WERI-Rb-1 (cell line): ENCODE data around the gene KAT6B.

ENCODE experiments used
- DNase-seq: peaks from one replicate; pipeline ENCODE4 v3.0.0-alpha.2; 2020
- H3K27ac ChIP-seq: fragments of 250-450 bp; sonication (Bioruptor Pico); 2 replicates; pipeline ENCODE4 v1.5.1; 2020; ENCODE audit warnings: mild to moderate bottlenecking, moderate library complexity
- H3K27me3 ChIP-seq: fragments of 250-450 bp; sonication (Bioruptor Pico); 2 replicates; pipeline ENCODE4 v1.5.1; 2021; ENCODE audit warnings: mild to moderate bottlenecking, low read depth, moderate library complexity; ENCODE audit not compliant: insufficient read depth, severe bottlenecking
- H3K36me3 ChIP-seq: fragments of 250-450 bp; sonication (Bioruptor Pico); 2 replicates; pipeline ENCODE4 v1.5.1; 2020; ENCODE audit warnings: mild to moderate bottlenecking, moderate library complexity
- H3K4me3 ChIP-seq: 2 replicates; pipeline ENCODE4 v1.5.1; 2011; ENCODE audit warnings: low read depth, mild to moderate bottlenecking, control low read depth, low read length
- H3K9me3 ChIP-seq: fragments of 250-450 bp; sonication (Bioruptor Pico); 2 replicates; pipeline ENCODE4 v1.5.1; 2021; ENCODE audit warnings: mild to moderate bottlenecking, moderate library complexity; ENCODE audit not compliant: severe bottlenecking
- TF ChIP-seq, protein P1 (sequence below): IDR thresholded peaks from 2 replicates; pipeline ENCODE4 v1.5.1; 2011; ENCODE audit warnings: low read depth, mild to moderate bottlenecking, control low read depth, inconsistent platforms, low read length

KAT6B gene

GRCh38 chr10:74877898-74878297 lies 51.5 kb downstream of the KAT6B start:
- Histone ChIP-seq H3K9me3 (no peaks in the 10 kb centered on the region), H3K36me3 (no peaks in the 10 kb centered on the region), H3K4me3 (no peak overlapping the region), H3K27ac (no peak overlapping the region), H3K27me3 (no peaks in the 10 kb centered on the region)
- no peak for DNase-seq
- TF ChIP-seq, protein P1, sequence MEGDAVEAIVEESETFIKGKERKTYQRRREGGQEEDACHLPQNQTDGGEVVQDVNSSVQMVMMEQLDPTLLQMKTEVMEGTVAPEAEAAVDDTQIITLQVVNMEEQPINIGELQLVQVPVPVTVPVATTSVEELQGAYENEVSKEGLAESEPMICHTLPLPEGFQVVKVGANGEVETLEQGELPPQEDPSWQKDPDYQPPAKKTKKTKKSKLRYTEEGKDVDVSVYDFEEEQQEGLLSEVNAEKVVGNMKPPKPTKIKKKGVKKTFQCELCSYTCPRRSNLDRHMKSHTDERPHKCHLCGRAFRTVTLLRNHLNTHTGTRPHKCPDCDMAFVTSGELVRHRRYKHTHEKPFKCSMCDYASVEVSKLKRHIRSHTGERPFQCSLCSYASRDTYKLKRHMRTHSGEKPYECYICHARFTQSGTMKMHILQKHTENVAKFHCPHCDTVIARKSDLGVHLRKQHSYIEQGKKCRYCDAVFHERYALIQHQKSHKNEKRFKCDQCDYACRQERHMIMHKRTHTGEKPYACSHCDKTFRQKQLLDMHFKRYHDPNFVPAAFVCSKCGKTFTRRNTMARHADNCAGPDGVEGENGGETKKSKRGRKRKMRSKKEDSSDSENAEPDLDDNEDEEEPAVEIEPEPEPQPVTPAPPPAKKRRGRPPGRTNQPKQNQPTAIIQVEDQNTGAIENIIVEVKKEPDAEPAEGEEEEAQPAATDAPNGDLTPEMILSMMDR = no peak

- Histone ChIP-seq H3K36me3 (no peaks in the 10 kb centered on the region), H3K27ac (no peak overlapping the region), H3K9me3 (no peaks in the 10 kb centered on the region), H3K27me3 (no peaks in the 10 kb centered on the region), H3K4me3 (no peak overlapping the region)
- no peak for DNase-seq
- TF ChIP-seq, protein P1 = no peak
Measured at GRCh38 chr10:74880041-74880440, 53.6 kb downstream of the KAT6B start.

DNA sequence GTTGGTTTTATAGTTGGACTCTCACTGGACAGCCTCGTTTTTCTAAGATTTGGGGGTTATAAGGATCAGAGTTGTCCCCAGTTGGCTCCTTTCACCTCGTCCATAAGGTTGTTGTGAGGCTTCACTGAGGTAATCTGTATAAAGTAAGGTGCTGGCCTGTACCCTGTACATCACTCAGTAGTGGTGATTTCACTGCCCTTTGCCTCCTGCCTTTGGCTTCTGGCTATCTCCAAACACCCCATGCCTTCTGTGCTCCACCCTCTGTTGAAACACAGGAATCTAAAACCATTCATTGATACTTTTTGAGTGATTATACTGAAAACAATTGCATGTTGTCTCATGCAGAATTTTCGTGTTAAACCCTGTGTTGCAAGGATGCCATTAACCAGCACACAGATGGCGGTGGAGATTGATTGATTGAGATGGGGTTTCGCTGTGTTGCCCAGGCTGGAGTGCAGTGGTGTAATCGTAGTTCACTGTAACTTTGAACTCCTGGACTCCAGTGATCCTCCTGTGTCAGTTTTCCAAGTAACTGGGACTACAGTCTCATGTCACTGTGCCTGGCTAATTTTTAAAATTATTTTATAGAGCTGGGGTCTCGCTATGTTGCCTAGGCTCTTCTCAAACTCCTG lies 55.0 kb downstream of the KAT6B start:
- TF ChIP-seq, protein P1 = no peak
- H3K27ac ChIP-seq = no peak overlapping the region
- H3K4me3 ChIP-seq = no peak overlapping the region
- no peaks in the 10 kb centered on the region for H3K36me3 ChIP-seq
- DNase-seq = no peak
- no peaks in the 10 kb centered on the region for H3K9me3 ChIP-seq
- H3K27me3 ChIP-seq = no peaks in the 10 kb centered on the region

DNA sequence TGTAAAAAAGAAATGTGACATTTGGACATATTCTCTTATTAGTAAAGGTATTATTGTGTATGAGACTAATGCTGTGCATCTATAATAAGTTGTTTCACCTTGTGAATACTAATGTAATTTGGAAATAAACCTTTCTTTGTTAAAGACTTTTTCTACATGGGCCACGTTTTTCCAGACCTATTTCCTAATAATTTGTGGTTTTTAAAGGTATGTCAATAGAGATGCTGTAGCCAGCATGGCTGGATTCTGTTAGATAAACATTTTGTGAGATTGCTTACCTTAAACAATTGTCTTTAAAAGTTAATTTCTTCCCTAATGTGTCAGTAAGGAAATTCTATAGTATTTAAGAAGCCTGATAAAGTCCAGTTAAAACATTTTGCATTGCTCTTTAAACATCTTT lies 56.0 kb downstream of the KAT6B start:
- H3K36me3 ChIP-seq = no peaks in the 10 kb centered on the region
- no peaks in the 10 kb centered on the region for H3K9me3 ChIP-seq
- H3K4me3 ChIP-seq = no peak overlapping the region
- H3K27me3 ChIP-seq = no peaks in the 10 kb centered on the region
- H3K27ac ChIP-seq = no peak overlapping the region
- TF ChIP-seq, protein P1 = no peak
- no peak for DNase-seq

GRCh38 chr10:74882831-74883230 lies 56.4 kb downstream of the KAT6B start:
- H3K9me3 ChIP-seq = no peaks in the 10 kb centered on the region
- TF ChIP-seq, protein P1 = no peak
- no peak overlapping the region for H3K4me3 ChIP-seq
- H3K36me3 ChIP-seq = no peaks in the 10 kb centered on the region
- H3K27me3 ChIP-seq = no peaks in the 10 kb centered on the region
- no peak overlapping the region for H3K27ac ChIP-seq
- no peak for DNase-seq

DNA sequence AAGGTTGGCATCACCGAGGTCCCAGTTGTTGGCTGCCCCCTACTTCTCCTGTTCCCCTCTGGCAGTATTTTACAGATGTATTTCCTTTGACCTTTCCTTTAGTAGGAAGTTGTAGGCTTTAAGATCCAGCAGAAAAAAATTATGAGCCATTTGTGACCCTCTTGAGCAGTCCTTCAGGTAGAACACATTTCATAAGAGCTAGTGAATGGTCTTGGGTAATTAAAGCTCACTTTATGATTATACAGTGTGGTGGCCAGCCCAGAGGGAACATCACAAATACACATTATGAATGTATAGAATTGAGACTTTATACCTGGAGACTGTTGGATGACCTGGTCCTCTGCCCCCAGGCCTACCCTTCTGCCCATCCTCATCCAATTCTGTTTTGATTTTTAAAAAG lies 57.0 kb downstream of the KAT6B start:
- H3K27me3 ChIP-seq = no peaks in the 10 kb centered on the region
- H3K36me3 ChIP-seq = no peaks in the 10 kb centered on the region
- no peak overlapping the region for H3K27ac ChIP-seq
- H3K9me3 ChIP-seq = no peaks in the 10 kb centered on the region
- no peak overlapping the region for H3K4me3 ChIP-seq
- no peak for DNase-seq
- TF ChIP-seq, protein P1 = no peak
